Epidermal melanocyte (primary cell): ENCODE measurements around the gene PPP1R26.
"Not testable (repeated sequence)": the region's sequence is repeated elsewhere in the genome, so short reads cannot be mapped to it uniquely, and the experiment has no call there.

Experiments
- DNase-seq: peaks from one replicate; pipeline ENCODE4 v3.0.0; 2011; ENCODE audit warnings: low spot score; ENCODE audit not compliant: insufficient read length

Gene PPP1R26

GRCh38 chr9:135521608-135522095 is 42.1 kb downstream of the PPP1R26 start:
- no peak for DNase-seq

GRCh38 chr9:135522137-135522877 is 42.7 kb downstream of the PPP1R26 start:
- no peak for DNase-seq

- no peak for DNase-seq
Measured at GRCh38 chr9:135522931-135523330, 43.3 kb downstream of the PPP1R26 start.

GRCh38 chr9:135523521-135524129 is 44.0 kb downstream of the PPP1R26 start:
- no peak for DNase-seq

GRCh38 chr9:135524130-135524861 is 44.7 kb downstream of the PPP1R26 start:
- DNase-seq, result no peak

- DNase-seq, result no peak
Measured at GRCh38 chr9:135525241-135526088, 45.9 kb downstream of the PPP1R26 start.

- DNase-seq, result no peak
Measured at GRCh38 chr9:135526089-135526729, 46.6 kb downstream of the PPP1R26 start.

GRCh38 chr9:135526730-135527571 is 47.4 kb downstream of the PPP1R26 start:
- no peak for DNase-seq

GRCh38 chr9:135528842-135529435 is 49.4 kb downstream of the PPP1R26 start:
- DNase-seq, result not testable (repeated sequence)

- no peak for DNase-seq
Measured at GRCh38 chr9:135530146-135530545, 50.6 kb downstream of the PPP1R26 start.

GRCh38 chr9:135531096-135531495 is 51.5 kb downstream of the PPP1R26 start:
- DNase-seq, result no peak

GRCh38 chr9:135533113-135533512 is 53.5 kb downstream of the PPP1R26 start:
- DNase-seq, result no peak

GRCh38 chr9:135533674-135534073 is 54.1 kb downstream of the PPP1R26 start:
- DNase-seq, result no peak

- not testable (repeated sequence) for DNase-seq
Measured at GRCh38 chr9:135534192-135534711, 54.7 kb downstream of the PPP1R26 start.

- not testable (repeated sequence) for DNase-seq
Measured at GRCh38 chr9:135534826-135535225, 55.2 kb downstream of the PPP1R26 start.

- DNase-seq, result not testable (repeated sequence)
Measured at GRCh38 chr9:135535631-135536030, 56.0 kb downstream of the PPP1R26 start.

- no peak for DNase-seq
Measured at GRCh38 chr9:135536216-135536615, 56.6 kb downstream of the PPP1R26 start.
